Measurements from ENCODE around the gene CACNB4.

GRCh38 chr2:152114366-152114765, 15.5 kb upstream of the CACNB4 start:
- TF ChIP-seq, protein P1, sequence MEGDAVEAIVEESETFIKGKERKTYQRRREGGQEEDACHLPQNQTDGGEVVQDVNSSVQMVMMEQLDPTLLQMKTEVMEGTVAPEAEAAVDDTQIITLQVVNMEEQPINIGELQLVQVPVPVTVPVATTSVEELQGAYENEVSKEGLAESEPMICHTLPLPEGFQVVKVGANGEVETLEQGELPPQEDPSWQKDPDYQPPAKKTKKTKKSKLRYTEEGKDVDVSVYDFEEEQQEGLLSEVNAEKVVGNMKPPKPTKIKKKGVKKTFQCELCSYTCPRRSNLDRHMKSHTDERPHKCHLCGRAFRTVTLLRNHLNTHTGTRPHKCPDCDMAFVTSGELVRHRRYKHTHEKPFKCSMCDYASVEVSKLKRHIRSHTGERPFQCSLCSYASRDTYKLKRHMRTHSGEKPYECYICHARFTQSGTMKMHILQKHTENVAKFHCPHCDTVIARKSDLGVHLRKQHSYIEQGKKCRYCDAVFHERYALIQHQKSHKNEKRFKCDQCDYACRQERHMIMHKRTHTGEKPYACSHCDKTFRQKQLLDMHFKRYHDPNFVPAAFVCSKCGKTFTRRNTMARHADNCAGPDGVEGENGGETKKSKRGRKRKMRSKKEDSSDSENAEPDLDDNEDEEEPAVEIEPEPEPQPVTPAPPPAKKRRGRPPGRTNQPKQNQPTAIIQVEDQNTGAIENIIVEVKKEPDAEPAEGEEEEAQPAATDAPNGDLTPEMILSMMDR (IDR thresholded peaks at IDR 0.05), result no peak
- TF ChIP-seq POLR2AphosphoS5 (IDR thresholded peaks at IDR 0.05) (no peak), POLR2A (IDR thresholded peaks at IDR 0.05) (no peak)
